K562 (cell line): ENCODE measurements around the gene ABHD1. TPM values are rescaled to one million over a fixed set of nuclear protein-coding genes. Genes with fewer than 3 reads are reported as not detected.

Source experiments
- HDAC1 ChIP-seq, 2 experiments: fragments of 450-650 bp; IDR thresholded peaks; 2 replicates each; pipeline ENCODE4 v1.6.1; 2016 to 2017; ENCODE audit warnings: inconsistent platforms in 1 of 2, mild to moderate bottlenecking in 1 of 2, moderate library complexity in 1 of 2
- PRMT5 ChIP-seq: sonication (generic); formaldehyde crosslinking; IDR thresholded peaks from 2 replicates; pipeline ENCODE4 v1.5.0; 2020; ENCODE audit warnings: missing genetic modification reagents
- polyA plus RNA-seq, 8 experiments: library from polyadenylated mRNA; depleted of rRNA in 4 of 8; stranded (reverse) in 5 of 8; unstranded in 3 of 8; fragments of >200 nt; fragmentation: Nextera tagmentation in 2 of 8; fragmentation: Illumina TruSeq in 1 of 8; extraction: Ambion mirVana in 2 of 8; extraction: Trizol in 1 of 8; gene quantifications; 2 replicates each; pipeline versions ENCODE4 v1.2.1 to v1.2.3, GENCODE V29; 2011 to 2014; ENCODE audit warnings: inconsistent platforms in 1 of 8, missing spikeins in 1 of 8
- total RNA-seq, 7 experiments: library from RNA; depleted of rRNA in 6 of 7; stranded (reverse); fragments of >200 nt in 6 of 7; fragmentation: Illumina TruSeq in 2 of 7; extraction: Trizol in 2 of 7; gene quantifications; 2 replicates each; pipeline versions ENCODE4 v1.2.1 to v1.2.3, GENCODE V29; 2011 to 2021; ENCODE audit warnings: low replicate concordance in 1 of 7
- TF ChIP-seq, protein P1 (sequence below): fragments of 250-450 bp; sonication (Bioruptor Pico); IDR thresholded peaks from 2 replicates; pipeline ENCODE4 v1.5.0; 2020; ENCODE audit warnings: mild to moderate bottlenecking
- TF ChIP-seq, protein P2 (sequence below): sonication (generic); formaldehyde crosslinking; IDR thresholded peaks from 2 replicates; pipeline ENCODE4 v1.8.0; 2023; ENCODE audit warnings: mild to moderate bottlenecking, missing genetic modification reagents

ABHD1 gene
- total and polyA plus RNA-seq, 9 of the 15 experiments (the other 6 are each of a cell fraction or from before 2014, with no cell fraction given) = 0.10 to 0.16 (median 0.11) TPM; not detected in 5

- TF ChIP-seq, protein P1, sequence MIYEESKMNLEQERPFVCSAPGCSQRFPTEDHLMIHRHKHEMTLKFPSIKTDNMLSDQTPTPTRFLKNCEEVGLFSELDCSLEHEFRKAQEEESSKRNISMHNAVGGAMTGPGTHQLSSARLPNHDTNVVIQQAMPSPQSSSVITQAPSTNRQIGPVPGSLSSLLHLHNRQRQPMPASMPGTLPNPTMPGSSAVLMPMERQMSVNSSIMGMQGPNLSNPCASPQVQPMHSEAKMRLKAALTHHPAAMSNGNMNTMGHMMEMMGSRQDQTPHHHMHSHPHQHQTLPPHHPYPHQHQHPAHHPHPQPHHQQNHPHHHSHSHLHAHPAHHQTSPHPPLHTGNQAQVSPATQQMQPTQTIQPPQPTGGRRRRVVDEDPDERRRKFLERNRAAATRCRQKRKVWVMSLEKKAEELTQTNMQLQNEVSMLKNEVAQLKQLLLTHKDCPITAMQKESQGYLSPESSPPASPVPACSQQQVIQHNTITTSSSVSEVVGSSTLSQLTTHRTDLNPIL (CRISPR knock-in tag) = no peak
- TF ChIP-seq HDAC1 (IDR thresholded peaks at IDR 0.05) (peak in 1 of 2 experiments; percentile 86; a peak in 1 of 4 replicates), PRMT5 (CRISPR knock-in tag) (no peak)
- TF ChIP-seq, protein P2, sequence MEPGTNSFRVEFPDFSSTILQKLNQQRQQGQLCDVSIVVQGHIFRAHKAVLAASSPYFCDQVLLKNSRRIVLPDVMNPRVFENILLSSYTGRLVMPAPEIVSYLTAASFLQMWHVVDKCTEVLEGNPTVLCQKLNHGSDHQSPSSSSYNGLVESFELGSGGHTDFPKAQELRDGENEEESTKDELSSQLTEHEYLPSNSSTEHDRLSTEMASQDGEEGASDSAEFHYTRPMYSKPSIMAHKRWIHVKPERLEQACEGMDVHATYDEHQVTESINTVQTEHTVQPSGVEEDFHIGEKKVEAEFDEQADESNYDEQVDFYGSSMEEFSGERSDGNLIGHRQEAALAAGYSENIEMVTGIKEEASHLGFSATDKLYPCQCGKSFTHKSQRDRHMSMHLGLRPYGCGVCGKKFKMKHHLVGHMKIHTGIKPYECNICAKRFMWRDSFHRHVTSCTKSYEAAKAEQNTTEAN = no peak
Measured at GRCh38 chr2:27092696-27093429, 30.8 kb upstream of the ABHD1 start (continued).
